SU-DHL-6 (cell line): ENCODE measurements around the gene ADD3.

Experiments used
- H2AFZ ChIP-seq: fragments of 200-600 bp; sonication (generic); 2 replicates; pipeline ENCODE4 v1.6.1; 2014; ENCODE audit warnings: low read depth, mild to moderate bottlenecking, moderate library complexity, mixed read lengths, antibody characterized with exemption, low read length; ENCODE audit not compliant: severe bottlenecking
- H3F3A ChIP-seq: fragments of 200-600 bp; shearing (Covaris generic); 2 replicates; pipeline ENCODE4 v1.6.0; 2016; ENCODE audit warnings: antibody characterized with exemption, mild to moderate bottlenecking; ENCODE audit not compliant: insufficient read depth
- H3K27ac ChIP-seq: fragments of 200-600 bp; sonication (generic); 2 replicates; pipeline ENCODE4 v1.5.1; 2016; ENCODE audit warnings: low read depth, mild to moderate bottlenecking, low read length, moderate library complexity, mixed read lengths
- H3K27me3 ChIP-seq: fragments of 200-600 bp; sonication (generic), shearing (Covaris generic); 2 replicates; pipeline ENCODE4 v1.6.0; 2014; ENCODE audit warnings: mild to moderate bottlenecking, low read length
- H3K36me3 ChIP-seq: fragments of 200-600 bp; sonication (generic); 2 replicates; pipeline ENCODE4 v1.6.1; 2014; ENCODE audit warnings: mild to moderate bottlenecking, low read length, mixed read lengths
- H3K4me2 ChIP-seq: fragments of 300-600, 200-600 bp; shearing (Covaris generic), sonication (generic); 2 replicates; pipeline ENCODE4 v1.6.0; 2014; ENCODE audit warnings: low read length, low read depth, mild to moderate bottlenecking; ENCODE audit not compliant: poor library complexity, severe bottlenecking
- H3K4me3 ChIP-seq: fragments of 200-600 bp; sonication (generic); 2 replicates; pipeline ENCODE4 v1.5.1; 2014; ENCODE audit warnings: antibody characterized with exemption, low read length, mild to moderate bottlenecking, mixed read lengths; ENCODE audit not compliant: insufficient read depth, poor library complexity, severe bottlenecking
- H3K79me2 ChIP-seq: fragments of 200-600 bp; sonication (generic); 2 replicates; pipeline ENCODE4 v1.6.1; 2014; ENCODE audit warnings: mild to moderate bottlenecking, low read length, moderate library complexity; ENCODE audit not compliant: insufficient read depth
- H3K9ac ChIP-seq: fragments of 200-600 bp; sonication (generic); 2 replicates; pipeline ENCODE4 v1.7.0; 2014; ENCODE audit warnings: mild to moderate bottlenecking, low read length
- H3K9me2 ChIP-seq: fragments of 200-600 bp; sonication (generic); replicated peaks from 2 replicates; pipeline ENCODE4 v1.6.1; 2014; ENCODE audit warnings: low read length; ENCODE audit not compliant: insufficient read depth
- H3K9me3 ChIP-seq: fragments of 200-600 bp; sonication (generic); 2 replicates; pipeline ENCODE4 v1.6.1; 2014; ENCODE audit warnings: low read length, mixed read lengths; ENCODE audit not compliant: insufficient read depth
- H4K20me1 ChIP-seq: fragments of 200-600 bp; sonication (generic); 2 replicates; pipeline ENCODE4 v1.6.1; 2014; ENCODE audit warnings: low read depth, mild to moderate bottlenecking, antibody characterized with exemption, low read length, moderate library complexity, mixed read lengths
- EZH2phosphoT487 ChIP-seq: fragments of 200-600 bp; sonication (generic), shearing (Covaris generic); conservative IDR thresholded peaks from 2 replicates; pipeline ENCODE4 v1.6.1; 2018; ENCODE audit warnings: mild to moderate bottlenecking, antibody characterized with exemption, low read length, moderate library complexity, mixed read lengths
- TF ChIP-seq, protein P1 (sequence below): fragments of 200-600 bp; sonication (generic); IDR thresholded peaks from one replicate; pipeline ENCODE4 v1.5.1; 2017; ENCODE audit warnings: antibody characterized with exemption, mild to moderate bottlenecking, low read length, moderate library complexity; ENCODE audit not compliant: insufficient read depth, poor library complexity, severe bottlenecking

The ADD3 gene

DNA sequence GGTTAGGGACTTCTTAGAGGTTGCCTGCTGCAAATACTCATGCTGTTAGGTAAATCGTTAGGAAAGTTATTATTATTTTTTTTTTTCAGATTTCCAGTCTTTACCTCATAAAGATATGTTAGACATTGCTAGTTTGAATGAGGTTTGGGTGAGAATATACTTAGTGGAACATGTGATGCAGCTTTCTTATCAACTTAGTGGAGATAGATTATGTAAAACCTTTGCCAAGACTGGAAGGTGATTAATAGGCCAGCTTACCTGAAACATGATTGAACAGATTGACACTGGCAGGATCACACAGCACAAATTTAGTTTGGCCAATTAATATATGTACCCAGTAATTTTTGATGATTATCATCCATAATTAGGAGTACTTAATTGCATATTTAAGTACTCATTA, 32.3 kb downstream of the ADD3 start:
- no peaks in the 10 kb centered on the region for H3K9me3 ChIP-seq
- no peak overlapping the region for H3K27ac ChIP-seq
- peaks cover 2% of the 10 kb centered on the region; the same call in 1 of the 2 replicates for H3F3A ChIP-seq
- no peaks in the 10 kb centered on the region for H3K9me2 ChIP-seq
- no peak overlapping the region for H2AFZ ChIP-seq
- H3K27me3 ChIP-seq: no peaks in the 10 kb centered on the region
- peaks cover 97% of the 10 kb centered on the region for H3K79me2 ChIP-seq
- no peak overlapping the region for H3K4me2 ChIP-seq
- TF ChIP-seq EZH2phosphoT487: no peak
- TF ChIP-seq, protein P1, sequence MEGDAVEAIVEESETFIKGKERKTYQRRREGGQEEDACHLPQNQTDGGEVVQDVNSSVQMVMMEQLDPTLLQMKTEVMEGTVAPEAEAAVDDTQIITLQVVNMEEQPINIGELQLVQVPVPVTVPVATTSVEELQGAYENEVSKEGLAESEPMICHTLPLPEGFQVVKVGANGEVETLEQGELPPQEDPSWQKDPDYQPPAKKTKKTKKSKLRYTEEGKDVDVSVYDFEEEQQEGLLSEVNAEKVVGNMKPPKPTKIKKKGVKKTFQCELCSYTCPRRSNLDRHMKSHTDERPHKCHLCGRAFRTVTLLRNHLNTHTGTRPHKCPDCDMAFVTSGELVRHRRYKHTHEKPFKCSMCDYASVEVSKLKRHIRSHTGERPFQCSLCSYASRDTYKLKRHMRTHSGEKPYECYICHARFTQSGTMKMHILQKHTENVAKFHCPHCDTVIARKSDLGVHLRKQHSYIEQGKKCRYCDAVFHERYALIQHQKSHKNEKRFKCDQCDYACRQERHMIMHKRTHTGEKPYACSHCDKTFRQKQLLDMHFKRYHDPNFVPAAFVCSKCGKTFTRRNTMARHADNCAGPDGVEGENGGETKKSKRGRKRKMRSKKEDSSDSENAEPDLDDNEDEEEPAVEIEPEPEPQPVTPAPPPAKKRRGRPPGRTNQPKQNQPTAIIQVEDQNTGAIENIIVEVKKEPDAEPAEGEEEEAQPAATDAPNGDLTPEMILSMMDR: no peak
- H4K20me1 ChIP-seq: 0 out of 2 replicates have a peak, but pooled peaks cover 6% of the 10 kb centered on the region
- H3K4me3 ChIP-seq: no peak overlapping the region
- H3K9ac ChIP-seq: no peak overlapping the region
- H3K36me3 ChIP-seq: no peaks in the 10 kb centered on the region

DNA sequence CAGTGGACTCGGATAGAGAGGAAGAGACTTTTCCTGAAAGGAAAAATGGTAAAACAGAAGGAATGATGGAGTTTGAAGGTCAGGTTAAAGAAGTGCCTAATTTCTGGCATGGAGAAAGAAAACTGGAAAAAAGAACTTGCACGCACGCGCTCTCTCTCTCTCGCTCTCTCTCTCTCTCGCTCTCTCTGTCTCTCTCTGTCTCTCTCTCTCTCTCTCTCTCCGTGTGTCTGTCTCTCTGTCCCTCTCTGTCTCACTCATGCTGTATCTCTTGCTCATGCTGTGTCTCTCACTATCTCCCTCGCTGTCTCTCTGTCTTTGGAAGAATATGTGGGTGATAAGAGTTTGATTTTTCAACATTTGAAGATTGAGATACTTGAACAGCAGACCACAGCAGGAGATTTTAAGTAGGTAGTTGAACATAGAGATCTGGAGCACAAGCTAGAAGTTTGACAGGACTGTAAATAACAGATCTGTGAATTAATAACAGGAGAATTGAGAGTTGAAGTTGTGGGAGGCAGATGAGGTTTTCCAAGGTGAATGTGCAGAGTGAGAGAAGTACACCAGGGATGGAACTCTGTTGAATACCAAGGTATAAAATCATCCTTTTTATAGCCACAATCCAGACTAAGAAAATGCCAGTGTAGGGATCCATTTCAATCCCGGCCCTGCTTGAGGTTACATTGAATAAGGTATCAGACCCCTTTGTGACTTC, 33.1 kb downstream of the ADD3 start:
- Histone ChIP-seq H3K4me2 (no peak overlapping the region), H4K20me1 (peaks cover 8% of the 10 kb centered on the region; the same call in 1 of the 2 replicates), H3K79me2 (peaks cover 97% of the 10 kb centered on the region), H3K27me3 (no peaks in the 10 kb centered on the region), H3K9ac (no peak overlapping the region), H3K9me2 (no peaks in the 10 kb centered on the region), H3F3A (peaks cover 6% of the 10 kb centered on the region; the same call in 1 of the 2 replicates), H2AFZ (no peak overlapping the region), H3K9me3 (no peaks in the 10 kb centered on the region), H3K4me3 (no peak overlapping the region), H3K27ac (no peak overlapping the region), H3K36me3 (no peaks in the 10 kb centered on the region; the same call in 1 of the 2 replicates)
- TF ChIP-seq EZH2phosphoT487: no peak
- TF ChIP-seq, protein P1: no peak

DNA sequence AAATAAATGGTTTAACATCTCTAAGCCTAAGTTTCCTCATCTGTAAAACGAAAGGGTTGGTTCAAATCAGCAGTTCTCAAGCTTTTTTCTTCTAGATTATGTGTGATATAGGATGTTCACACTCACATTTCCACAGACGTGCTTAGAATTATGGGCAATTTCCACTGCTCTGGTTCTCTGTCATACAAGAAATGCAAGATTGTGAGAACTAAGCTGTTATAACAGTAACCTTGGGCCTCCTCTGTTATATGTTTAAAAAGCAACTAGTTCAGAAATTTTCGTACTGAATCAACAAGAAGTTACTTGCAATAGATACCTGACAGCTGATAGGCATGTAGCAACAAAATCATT, 33.7 kb downstream of the ADD3 start:
- no peaks in the 10 kb centered on the region for H3K27me3 ChIP-seq
- no peak overlapping the region for H3K9ac ChIP-seq
- H2AFZ ChIP-seq: no peak overlapping the region
- H4K20me1 ChIP-seq: peaks cover 8% of the 10 kb centered on the region; the same call in 1 of the 2 replicates
- H3F3A ChIP-seq: peaks cover 8% of the 10 kb centered on the region; the same call in 1 of the 2 replicates
- H3K9me3 ChIP-seq: no peaks in the 10 kb centered on the region
- H3K9me2 ChIP-seq: no peaks in the 10 kb centered on the region
- H3K79me2 ChIP-seq: peaks cover 97% of the 10 kb centered on the region
- H3K4me2 ChIP-seq: no peak overlapping the region
- no peak overlapping the region for H3K27ac ChIP-seq
- no peak overlapping the region for H3K4me3 ChIP-seq
- TF ChIP-seq EZH2phosphoT487: no peak
- TF ChIP-seq, protein P1: no peak
- H3K36me3 ChIP-seq: peaks cover 3% of the 10 kb centered on the region
